ENCODE results near the gene TSSK6. TPM values are rescaled to one million over a fixed set of nuclear protein-coding genes. Genes with fewer than 3 reads are reported as not detected.

The TSSK6 gene
- total and polyA plus RNA-seq, 8 donors = 0.69 to 2.5 (median 1.5) TPM

DNA sequence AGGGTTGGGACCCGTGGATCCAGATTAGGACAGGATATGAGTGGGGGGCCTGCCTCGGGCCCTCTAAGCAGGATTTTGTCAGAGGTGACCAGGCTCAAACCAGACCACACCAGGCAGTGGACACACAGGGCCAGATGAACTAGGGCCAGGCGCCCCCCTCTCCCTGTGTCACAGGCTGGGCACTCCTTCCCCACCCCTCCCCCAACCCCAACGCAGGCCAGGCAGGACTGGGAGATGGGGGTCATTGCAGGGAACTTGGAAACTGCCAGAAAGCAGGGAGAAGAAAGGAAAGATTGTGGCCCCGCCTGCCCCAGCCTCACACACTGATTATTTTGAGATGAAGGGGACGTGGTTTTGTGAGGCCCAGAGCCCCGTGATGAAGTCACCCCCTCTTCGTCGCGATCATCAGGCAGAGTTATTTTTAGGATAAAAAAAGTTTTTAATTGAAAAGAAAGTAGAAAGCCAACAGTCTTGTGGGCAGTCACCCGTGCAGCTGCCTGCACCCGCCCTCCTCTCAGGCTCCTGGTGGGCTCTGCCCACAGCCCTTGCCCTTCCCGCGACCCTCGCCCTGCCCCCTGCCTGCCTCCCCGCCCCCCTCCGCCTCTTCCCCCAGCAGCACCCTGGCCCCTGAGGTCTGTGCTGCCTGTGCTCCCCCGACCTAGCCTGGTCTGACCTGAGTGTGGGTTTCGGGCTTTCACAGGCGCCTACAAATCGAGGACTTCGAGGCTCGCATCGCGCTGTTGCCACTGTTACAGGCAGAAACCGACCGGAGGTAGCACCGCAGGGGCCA lies 11.4 kb upstream of the TSSK6 start:
- Histone ChIP-seq H3K27me3 (no peaks in the 10 kb centered on the region), H3K4me1 (no peaks in the 10 kb centered on the region), H3K27ac (no peak overlapping the region), H3K36me3 (peaks cover 0 to 8% (median 0%) of the 10 kb centered on the region in 3 donors), H3K4me3 (no peak overlapping the region), H3K9me3 (no peaks in the 10 kb centered on the region)
- intact Hi-C loops (cut with DNase I) = no loop called here
- no peak for DNase-seq
- FAIRE-seq = no peak
- WGBS, 2 donors = 92 to 94% methylated on average over 28 of the region's 28 CpGs
- no peak for ATAC-seq
- TF ChIP-seq, protein P1, sequence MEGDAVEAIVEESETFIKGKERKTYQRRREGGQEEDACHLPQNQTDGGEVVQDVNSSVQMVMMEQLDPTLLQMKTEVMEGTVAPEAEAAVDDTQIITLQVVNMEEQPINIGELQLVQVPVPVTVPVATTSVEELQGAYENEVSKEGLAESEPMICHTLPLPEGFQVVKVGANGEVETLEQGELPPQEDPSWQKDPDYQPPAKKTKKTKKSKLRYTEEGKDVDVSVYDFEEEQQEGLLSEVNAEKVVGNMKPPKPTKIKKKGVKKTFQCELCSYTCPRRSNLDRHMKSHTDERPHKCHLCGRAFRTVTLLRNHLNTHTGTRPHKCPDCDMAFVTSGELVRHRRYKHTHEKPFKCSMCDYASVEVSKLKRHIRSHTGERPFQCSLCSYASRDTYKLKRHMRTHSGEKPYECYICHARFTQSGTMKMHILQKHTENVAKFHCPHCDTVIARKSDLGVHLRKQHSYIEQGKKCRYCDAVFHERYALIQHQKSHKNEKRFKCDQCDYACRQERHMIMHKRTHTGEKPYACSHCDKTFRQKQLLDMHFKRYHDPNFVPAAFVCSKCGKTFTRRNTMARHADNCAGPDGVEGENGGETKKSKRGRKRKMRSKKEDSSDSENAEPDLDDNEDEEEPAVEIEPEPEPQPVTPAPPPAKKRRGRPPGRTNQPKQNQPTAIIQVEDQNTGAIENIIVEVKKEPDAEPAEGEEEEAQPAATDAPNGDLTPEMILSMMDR (IDR thresholded peaks at IDR 0.05) = no peak

DNA sequence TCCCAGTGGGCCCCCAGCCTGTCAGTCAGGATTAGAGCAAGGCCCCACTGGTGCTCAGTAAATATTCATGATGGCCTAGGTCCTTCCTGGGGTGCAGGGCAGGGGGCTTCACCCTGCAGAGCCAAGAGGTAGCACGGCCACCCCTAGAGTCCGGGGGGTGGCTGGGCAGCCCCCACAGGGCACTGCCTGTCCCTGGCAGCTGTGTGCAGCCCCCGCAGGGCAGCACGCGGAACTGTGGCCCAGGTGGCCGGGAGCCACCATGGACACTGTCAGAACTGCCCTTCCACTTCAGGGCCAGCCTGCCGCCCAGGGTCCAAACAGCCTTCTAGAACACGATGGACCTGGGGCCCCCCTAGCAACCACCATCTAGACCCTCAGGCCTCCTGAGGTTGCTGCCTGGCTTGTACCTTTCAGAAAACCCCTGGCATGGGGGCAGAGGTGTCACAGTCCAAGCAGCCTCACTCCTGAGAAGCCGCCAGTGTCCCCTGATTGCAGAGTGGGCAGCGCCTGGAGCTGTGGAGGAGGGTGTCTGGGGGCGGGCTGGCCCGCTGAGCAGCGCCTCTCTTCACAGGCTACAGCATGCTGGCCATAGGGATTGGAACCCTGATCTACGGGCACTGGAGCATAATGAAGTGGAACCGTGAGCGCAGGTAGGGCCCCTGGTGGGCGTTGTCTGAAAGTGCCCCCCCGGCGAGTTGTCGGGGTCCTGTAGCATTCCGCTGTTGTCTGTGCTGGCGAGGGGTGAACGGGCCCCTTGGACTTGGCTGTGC lies 10.4 kb upstream of the TSSK6 start:
- H3K4me3 ChIP-seq = no peak overlapping the region
- 92 to 94% methylated on average over 23 of the region's 23 CpGs for WGBS, 2 donors
- DNase-seq (no peak), FAIRE-seq (no peak), ATAC-seq (no peak)
- no peaks in the 10 kb centered on the region for H3K27me3 ChIP-seq
- no peaks in the 10 kb centered on the region for H3K9me3 ChIP-seq
- no peak overlapping the region for H3K27ac ChIP-seq
- H3K36me3 ChIP-seq = peaks cover 0 to 8% (median 0%) of the 10 kb centered on the region in 3 donors
- H3K4me1 ChIP-seq = no peaks in the 10 kb centered on the region
- intact Hi-C loops (cut with DNase I) = no loop called here
- TF ChIP-seq, protein P1 (IDR thresholded peaks at IDR 0.05) = no peak

DNA sequence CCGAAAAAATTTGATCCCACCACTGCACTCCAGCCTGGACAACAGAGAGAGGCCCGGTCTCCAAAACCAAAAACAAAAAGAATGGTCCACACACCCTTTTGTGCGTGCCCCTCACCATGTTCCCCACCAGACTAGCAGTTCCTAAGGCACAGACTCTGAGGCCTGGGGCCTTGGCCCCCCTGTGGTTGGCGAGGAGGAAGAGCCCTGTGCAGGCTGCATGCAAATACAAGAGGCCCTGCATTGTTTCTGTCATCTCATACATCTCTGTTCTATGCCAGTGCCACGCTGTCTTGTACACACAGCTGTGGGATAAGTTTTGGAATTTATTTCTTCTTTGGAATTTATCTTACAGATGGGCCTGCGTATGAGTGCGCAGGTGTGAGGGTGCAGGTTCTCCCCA lies 8.7 kb upstream of the TSSK6 start:
- H3K36me3 ChIP-seq = peaks cover 0 to 8% (median 0%) of the 10 kb centered on the region in 3 donors
- TF ChIP-seq, protein P1 (IDR thresholded peaks at IDR 0.05) = no peak
- no peak for ATAC-seq
- intact Hi-C loops (cut with DNase I) = no loop called here
- no peak for DNase-seq
- H3K27ac ChIP-seq = no peak overlapping the region
- WGBS, 2 donors = 92 to 96% methylated on average over 7 of the region's 7 CpGs
- H3K4me1 ChIP-seq = no peaks in the 10 kb centered on the region
- no peak for FAIRE-seq
- H3K27me3 ChIP-seq = no peaks in the 10 kb centered on the region
- H3K4me3 ChIP-seq = no peak overlapping the region
- no peaks in the 10 kb centered on the region for H3K9me3 ChIP-seq

DNA sequence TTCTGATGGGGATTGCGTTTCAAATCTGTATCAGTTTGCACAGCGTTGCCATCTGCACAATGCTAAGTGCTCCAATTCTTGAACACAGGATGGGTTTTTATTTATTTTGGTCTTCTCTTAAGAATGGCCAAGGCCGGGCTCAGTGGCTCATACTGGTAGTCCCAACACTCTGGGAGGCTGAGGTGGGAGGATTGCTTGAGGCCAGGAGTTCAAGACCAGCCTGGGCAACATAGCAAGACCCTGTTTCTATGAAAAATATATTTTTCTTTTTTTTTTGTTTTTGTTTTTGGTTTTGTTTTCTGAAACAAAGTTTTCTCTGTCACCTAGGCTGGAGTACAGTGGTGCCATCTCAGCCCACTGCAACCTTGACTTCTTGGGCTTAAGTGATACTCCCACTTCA lies 7.8 kb upstream of the TSSK6 start:
- FAIRE-seq (no peak), ATAC-seq (no peak), DNase-seq (no peak)
- H3K9me3 ChIP-seq = no peaks in the 10 kb centered on the region
- no peak overlapping the region for H3K27ac ChIP-seq
- H3K4me1 ChIP-seq = no peaks in the 10 kb centered on the region
- H3K36me3 ChIP-seq = peaks cover 0 to 8% (median 0%) of the 10 kb centered on the region in 3 donors
- TF ChIP-seq, protein P1 (IDR thresholded peaks at IDR 0.05) = no peak
- intact Hi-C loops (cut with DNase I) = no loop called here
- no peaks in the 10 kb centered on the region for H3K27me3 ChIP-seq
- WGBS, 2 donors = 93 to 96% methylated on average over 3 of the region's 3 CpGs
- no peak overlapping the region for H3K4me3 ChIP-seq

Measured in pancreas (tissue), 10 donors.